Panc1 (cell line): ENCODE results near the gene C17orf67.

ENCODE experiments used
- CTCF ChIP-seq: fragments of 450-650 bp; IDR thresholded peaks from 2 replicates; pipeline ENCODE4 v1.5.1; 2017; ENCODE audit warnings: mild to moderate bottlenecking
- POLR2AphosphoS5 ChIP-seq: IDR thresholded peaks from 2 replicates; pipeline ENCODE4 v1.6.1; 2012; ENCODE audit warnings: mild to moderate bottlenecking, low read depth, low read length, moderate library complexity
- SIN3A ChIP-seq: IDR thresholded peaks from 2 replicates; pipeline ENCODE4 v1.6.1; 2012; ENCODE audit warnings: low read depth, mild to moderate bottlenecking, low read length, moderate library complexity, borderline replicate concordance; ENCODE audit not compliant: insufficient read depth

GRCh38 chr17:56773124-56773523, 60.6 kb downstream of the C17orf67 start:
- TF ChIP-seq POLR2AphosphoS5 (no peak), CTCF (no peak), SIN3A (no peak)
